MCF 10A (cell line): ENCODE data around the gene TYW1. TPM values are rescaled to one million over a fixed set of nuclear protein-coding genes. Genes with fewer than 3 reads are reported as not detected.
"Not testable (repeated sequence)": the region's sequence is repeated elsewhere in the genome, so short reads cannot be mapped to it uniquely, and the experiment has no call there.

Experiments
- BruUV-seq: library from RNA; stranded (reverse); fragments of 400-500 nt; replicated peaks from 2 replicates; lab custom pipeline; 2021; lab: Mats Ljungman, UMichigan
- CTCF ChIA-PET: fragments of 300-600 bp; sonication (Branson Sonifier 250); formaldehyde crosslinking; extraction: SDS; loops from one replicate; lab custom pipeline; 2021; ENCODE audit warnings: antibody characterized with exemption, inconsistent platforms; lab: Yijun Ruan, JAX
- POLR2A ChIA-PET: fragments of 300-600, 350-650 bp; sonication (Branson Sonifier 250); formaldehyde crosslinking; extraction: SDS; loops from one replicate; lab custom pipeline; 2020; ENCODE audit warnings: antibody characterized with exemption, inconsistent platforms; lab: Yijun Ruan, JAX
- DNase-seq: peaks from one replicate; pipeline ENCODE4 v3.0.0-alpha.2; 2018; ENCODE audit not compliant: unreplicated experiment
- H3K27ac Mint-ChIP-seq: one replicate; pipeline ENCODE4 v1.8.0; 2022; ENCODE audit warnings: mild to moderate bottlenecking, low read depth, mixed read lengths; ENCODE audit not compliant: unreplicated experiment
- H3K27me3 Mint-ChIP-seq: one replicate; pipeline ENCODE4 v1.8.0; 2022; ENCODE audit warnings: mixed read lengths; ENCODE audit not compliant: insufficient read depth, unreplicated experiment
- H3K36me3 Mint-ChIP-seq: one replicate; pipeline ENCODE4 v1.8.0; 2022; ENCODE audit warnings: mild to moderate bottlenecking, moderate library complexity, mixed read lengths; ENCODE audit not compliant: insufficient read depth, unreplicated experiment
- H3K4me1 Mint-ChIP-seq: one replicate; pipeline ENCODE4 v1.8.0; 2022; ENCODE audit warnings: mixed read lengths; ENCODE audit not compliant: insufficient read depth, unreplicated experiment
- H3K4me3 Mint-ChIP-seq: one replicate; pipeline ENCODE4 v1.8.0; 2022; ENCODE audit warnings: mild to moderate bottlenecking, moderate library complexity, mixed read lengths; ENCODE audit not compliant: unreplicated experiment
- H3K9me3 Mint-ChIP-seq: one replicate; pipeline ENCODE4 v1.8.0; 2022; ENCODE audit warnings: mixed read lengths; ENCODE audit not compliant: unreplicated experiment
- CTCF ChIP-seq: fragments of 200-600 bp; IDR thresholded peaks from one replicate; pipeline ENCODE4 v1.8.0; 2022; ENCODE audit warnings: antibody characterized with exemption, mild to moderate bottlenecking; ENCODE audit not compliant: unreplicated experiment
- intact Hi-C: fragments of 100-400 bp; cut with micrococcal nuclease; formaldehyde crosslinking; loops from 2 replicates; pipeline ENCODE4 v1.14.1; 2022
- total RNA-seq: library from RNA; stranded (reverse); gene quantifications from 2 replicates; pipeline ENCODE4 v1.2.3, GENCODE V29; 2022

TYW1 gene
- total RNA-seq, 1 experiment from 2014 or later = 19.2 TPM

GRCh38 chr7:67100956-67101361, 104.3 kb downstream of the TYW1 start:
- Mint-ChIP-seq H3K27ac (no peak overlapping the region), H3K4me1 (no peaks in the 10 kb centered on the region), H3K36me3 (peaks cover 33% of the 10 kb centered on the region), H3K4me3 (no peak overlapping the region), H3K9me3 (no peaks in the 10 kb centered on the region), H3K27me3 (no peaks in the 10 kb centered on the region)
- POLR2A ChIA-PET = no interaction called here
- intact Hi-C loops = no loop called here
- no peak for DNase-seq
- CTCF ChIA-PET = interaction anchor here (1.0 kb wide), 1 partner anchor 203 kb away, joined by 3 read pairs; no protein-coding TSS in a partner anchor
- no peak for TF ChIP-seq CTCF
- no TSS peak for BruUV-seq

DNA sequence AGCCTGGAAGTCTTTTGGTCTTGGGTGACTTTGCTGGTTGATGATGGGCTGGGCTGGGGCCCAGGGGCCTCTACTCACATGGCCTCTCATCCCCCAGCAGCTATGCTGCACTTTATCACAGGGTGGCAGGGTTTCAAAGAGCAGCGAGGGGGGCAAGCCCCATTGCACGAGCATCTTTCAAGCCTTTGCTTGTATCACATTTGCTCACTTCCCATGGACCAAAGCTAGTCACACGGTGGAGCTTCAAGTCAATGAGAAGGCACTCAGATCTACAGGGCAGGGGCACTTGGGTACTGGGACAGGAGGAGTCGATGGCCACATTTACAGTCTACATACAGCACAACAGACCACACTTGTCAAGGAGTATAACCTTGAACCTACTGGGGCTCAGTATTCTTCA, 108.3 kb downstream of the TYW1 start:
- H3K27ac Mint-ChIP-seq, POLR2A ChIA-PET, H3K4me3 Mint-ChIP-seq, H3K9me3 Mint-ChIP-seq, CTCF ChIA-PET, H3K27me3 Mint-ChIP-seq, intact Hi-C loops, BruUV-seq, DNase-seq, H3K4me1 Mint-ChIP-seq: not testable (repeated sequence)
- H3K36me3 Mint-ChIP-seq = peaks cover 25% of the 10 kb centered on the region

- Mint-ChIP-seq H3K4me3 (no peak overlapping the region), H3K4me1 (no peaks in the 10 kb centered on the region), H3K27ac (no peak overlapping the region), H3K9me3 (no peaks in the 10 kb centered on the region), H3K36me3 (peaks cover 24% of the 10 kb centered on the region), H3K27me3 (no peaks in the 10 kb centered on the region)
- POLR2A ChIA-PET = no interaction called here
- intact Hi-C loops = no loop called here
- CTCF ChIA-PET = no interaction called here
- DNase-seq = peak; percentile 14
- no peak for TF ChIP-seq CTCF
- BruUV-seq = no TSS peak
These were observed 108.7 kb downstream of the TYW1 start for GRCh38 chr7:67105377-67105776.

GRCh38 chr7:67106255-67106654, 109.6 kb downstream of the TYW1 start:
- H3K27ac Mint-ChIP-seq, DNase-seq, H3K27me3 Mint-ChIP-seq, BruUV-seq, H3K4me1 Mint-ChIP-seq, POLR2A ChIA-PET, intact Hi-C loops, CTCF ChIA-PET, H3K4me3 Mint-ChIP-seq, H3K9me3 Mint-ChIP-seq: not testable (repeated sequence)
- H3K36me3 Mint-ChIP-seq = peaks cover 29% of the 10 kb centered on the region

- H3K27me3 Mint-ChIP-seq, H3K9me3 Mint-ChIP-seq, H3K4me1 Mint-ChIP-seq, H3K4me3 Mint-ChIP-seq, BruUV-seq, POLR2A ChIA-PET, DNase-seq, intact Hi-C loops, H3K27ac Mint-ChIP-seq: not testable (repeated sequence)
- CTCF ChIA-PET = interaction anchor here (0.7 kb wide), 1 partner anchor 34 kb away, joined by 3 read pairs; no protein-coding TSS in a partner anchor
- peaks cover 40% of the 10 kb centered on the region for H3K36me3 Mint-ChIP-seq
These were observed 114.7 kb downstream of the TYW1 start for GRCh38 chr7:67111342-67111741.

- POLR2A ChIA-PET, H3K4me1 Mint-ChIP-seq, H3K4me3 Mint-ChIP-seq, H3K27ac Mint-ChIP-seq, BruUV-seq, H3K9me3 Mint-ChIP-seq, H3K27me3 Mint-ChIP-seq, intact Hi-C loops, DNase-seq: not testable (repeated sequence)
- CTCF ChIA-PET = interaction anchor here (0.7 kb wide), 1 partner anchor 162 kb away, joined by 3 read pairs; no protein-coding TSS in a partner anchor
- peaks cover 51% of the 10 kb centered on the region for H3K36me3 Mint-ChIP-seq
These were observed 118.0 kb downstream of the TYW1 start for GRCh38 chr7:67114483-67115246.

DNA sequence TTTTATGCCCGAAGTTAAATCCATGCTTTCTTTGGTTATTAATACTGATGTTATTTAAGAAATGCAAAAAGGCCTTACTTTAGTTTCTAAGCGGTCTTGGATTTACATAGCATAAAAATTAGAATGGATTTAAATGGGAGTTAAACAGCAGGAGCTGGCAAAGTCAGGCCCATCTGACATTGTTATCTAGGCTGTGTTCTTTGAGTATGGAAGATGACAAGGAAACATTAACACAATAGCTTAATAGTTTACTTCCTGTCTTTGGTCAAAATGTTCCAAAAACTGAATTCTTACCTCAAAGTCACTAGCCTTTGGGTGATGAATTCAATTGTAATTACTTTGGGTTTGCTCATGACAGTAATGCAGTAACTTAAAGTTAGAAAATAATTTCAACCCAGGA, 123.9 kb downstream of the TYW1 start:
- DNase-seq, H3K27ac Mint-ChIP-seq, H3K9me3 Mint-ChIP-seq, BruUV-seq, H3K4me1 Mint-ChIP-seq, CTCF ChIA-PET, H3K4me3 Mint-ChIP-seq, POLR2A ChIA-PET, intact Hi-C loops, H3K27me3 Mint-ChIP-seq: not testable (repeated sequence)
- peaks cover 48% of the 10 kb centered on the region for H3K36me3 Mint-ChIP-seq

DNA sequence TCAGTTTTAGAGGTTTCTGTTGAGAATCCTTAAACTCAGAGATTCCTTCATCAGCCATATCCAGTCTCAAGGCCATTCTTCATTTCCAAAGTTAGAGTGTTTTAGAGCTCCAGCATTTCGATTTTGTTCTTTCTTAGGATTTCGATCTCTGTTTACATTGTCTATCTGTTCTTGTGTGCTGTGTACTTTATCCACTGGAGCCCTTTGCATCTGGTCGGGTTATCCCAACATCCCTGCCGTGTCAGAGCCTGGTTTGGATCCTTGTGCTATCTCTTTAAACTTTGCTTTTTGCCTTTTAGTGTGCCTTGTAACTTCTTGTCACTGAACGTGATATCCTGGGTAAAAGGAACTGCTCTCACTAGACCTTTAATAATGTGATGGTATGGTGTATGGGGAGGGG, 131.6 kb downstream of the TYW1 start:
- not testable (repeated sequence) for H3K4me1 Mint-ChIP-seq

More for the DNA sequence above, 131.6 kb downstream of the TYW1 start:
- H3K27me3 Mint-ChIP-seq, POLR2A ChIA-PET, DNase-seq, H3K9me3 Mint-ChIP-seq, H3K27ac Mint-ChIP-seq, CTCF ChIA-PET, intact Hi-C loops, BruUV-seq, H3K4me3 Mint-ChIP-seq: not testable (repeated sequence)
- peaks cover 18% of the 10 kb centered on the region for H3K36me3 Mint-ChIP-seq
